Endothelial cell (in vitro differentiated cells): ENCODE data around the gene ABCC8. TPM values are rescaled to one million over a fixed set of nuclear protein-coding genes. Genes with fewer than 3 reads are reported as not detected.

Experiments used
- DNase-seq: peaks from one replicate; pipeline ENCODE4 v3.0.0; 2021; ENCODE audit warnings: low spot score
- H3K27ac Mint-ChIP-seq: one replicate; pipeline ENCODE4 v1.8.0; 2021; ENCODE audit warnings: mixed read lengths, inconsistent platforms; ENCODE audit not compliant: unreplicated experiment
- H3K27me3 Mint-ChIP-seq: one replicate; pipeline ENCODE4 v1.8.0; 2021; ENCODE audit warnings: mild to moderate bottlenecking, moderate library complexity, mixed read lengths, inconsistent platforms; ENCODE audit not compliant: unreplicated experiment
- H3K36me3 Mint-ChIP-seq: one replicate; pipeline ENCODE4 v1.8.0; 2021; ENCODE audit warnings: mild to moderate bottlenecking, low read depth, mixed read lengths, inconsistent platforms; ENCODE audit not compliant: unreplicated experiment
- H3K4me1 Mint-ChIP-seq: one replicate; pipeline ENCODE4 v1.8.0; 2021; ENCODE audit warnings: mild to moderate bottlenecking, mixed read lengths, inconsistent platforms; ENCODE audit not compliant: unreplicated experiment
- H3K4me3 Mint-ChIP-seq: one replicate; pipeline ENCODE4 v1.8.0; 2021; ENCODE audit warnings: mild to moderate bottlenecking, mixed read lengths, inconsistent platforms; ENCODE audit not compliant: unreplicated experiment
- H3K9me3 Mint-ChIP-seq: one replicate; pipeline ENCODE4 v1.8.0; 2021; ENCODE audit warnings: mixed read lengths, inconsistent platforms; ENCODE audit not compliant: unreplicated experiment
- CTCF ChIP-seq: fragments of 200-600 bp; sonication (generic); IDR thresholded peaks from one replicate; pipeline ENCODE4 v1.5.0; 2021; ENCODE audit warnings: antibody characterized with exemption; ENCODE audit not compliant: unreplicated experiment
- total RNA-seq: library from RNA; stranded (reverse); fragmentation: NEBNext Ultra II Directional; extraction: Animal tissue kit (Norgen Biotek cat#: 25700); gene quantifications from one replicate; pipeline ENCODE4 v1.2.1, GENCODE V29; 2021; ENCODE audit not compliant: unreplicated experiment

The ABCC8 gene
- total RNA-seq, 1 donor from 2014 or later, result not detected

DNA sequence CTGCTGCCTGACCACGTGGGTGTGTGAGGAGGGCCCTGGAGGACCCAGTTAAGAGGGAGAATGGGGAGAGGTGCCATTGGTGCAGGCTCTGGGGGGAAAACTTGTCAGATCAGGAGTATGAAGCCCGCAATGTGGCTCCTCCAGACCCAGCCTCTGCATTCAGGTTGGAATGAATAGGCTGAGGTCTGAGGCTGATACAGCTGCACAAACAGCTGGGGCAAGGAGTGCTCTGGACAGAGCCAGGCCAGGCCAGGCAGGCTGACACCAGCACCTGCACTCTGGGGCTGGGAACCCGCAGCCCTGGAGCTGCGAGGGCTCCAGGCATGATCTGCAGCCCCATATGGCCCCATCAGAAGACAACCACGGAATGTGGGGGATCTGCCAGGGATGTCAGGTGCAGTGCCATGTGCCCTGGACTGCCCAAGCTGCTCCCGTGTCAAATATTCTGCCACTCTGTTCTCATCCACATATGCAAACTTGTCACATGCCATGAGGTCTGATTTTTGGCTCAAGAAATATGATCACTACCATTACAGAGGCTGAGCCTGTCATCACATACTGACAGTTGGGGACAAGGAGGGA lies 61.0 kb downstream of the ABCC8 start:
- Mint-ChIP-seq H3K4me3 (no peak overlapping the region), H3K9me3 (no peaks in the 10 kb centered on the region), H3K36me3 (no peaks in the 10 kb centered on the region), H3K4me1 (peaks cover 5% of the 10 kb centered on the region), H3K27me3 (peaks cover 4% of the 10 kb centered on the region), H3K27ac (no peak overlapping the region)
- no peak for TF ChIP-seq CTCF
- DNase-seq, result no peak

DNA sequence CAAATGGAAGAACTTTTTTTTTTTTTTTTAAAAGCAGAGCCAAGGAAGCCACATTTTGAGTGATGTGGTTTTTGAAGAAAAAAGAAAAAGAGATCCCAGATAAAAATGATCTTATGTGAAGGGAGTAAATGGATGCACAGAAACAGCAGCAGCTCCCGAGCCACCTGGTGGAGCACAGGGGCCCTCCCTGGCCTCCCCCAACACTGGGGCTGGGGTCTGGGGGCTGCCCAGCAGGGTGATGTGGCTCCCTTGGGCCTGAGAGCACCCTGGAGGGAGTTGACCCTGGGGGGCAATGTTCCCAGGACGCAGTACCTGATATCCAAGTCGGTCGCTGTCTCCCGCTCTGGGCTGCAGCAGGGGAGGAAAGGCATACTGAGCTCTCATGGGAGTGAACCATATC lies 61.7 kb downstream of the ABCC8 start:
- no peak for DNase-seq
- H3K4me1 Mint-ChIP-seq, result peaks cover 5% of the 10 kb centered on the region
- H3K36me3 Mint-ChIP-seq, result no peaks in the 10 kb centered on the region
- TF ChIP-seq CTCF, result no peak
- no peaks in the 10 kb centered on the region for H3K9me3 Mint-ChIP-seq
- H3K4me3 Mint-ChIP-seq, result no peak overlapping the region
- H3K27me3 Mint-ChIP-seq, result peaks cover 4% of the 10 kb centered on the region
- H3K27ac Mint-ChIP-seq, result no peak overlapping the region

DNA sequence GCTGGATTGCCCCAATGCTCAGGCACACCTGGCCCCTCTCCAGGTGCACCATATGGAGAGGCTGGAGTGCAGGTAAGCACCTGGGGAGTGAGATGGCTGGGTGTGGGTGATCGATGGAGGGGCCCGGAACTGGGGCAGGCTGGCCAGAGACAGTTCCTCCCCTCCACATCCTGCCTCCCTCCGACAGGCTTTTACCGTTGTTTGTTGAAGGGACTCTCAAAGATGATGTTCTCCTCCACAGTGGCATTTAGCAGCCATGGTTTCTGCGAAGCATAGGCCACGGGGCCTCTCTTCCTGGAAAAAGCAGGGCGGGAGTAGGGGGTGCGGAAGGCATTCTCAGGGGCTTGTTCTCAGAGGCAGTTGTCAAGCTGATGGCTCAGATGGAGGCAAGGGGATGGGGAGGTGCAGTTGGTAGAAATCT lies 62.3 kb downstream of the ABCC8 start:
- Mint-ChIP-seq H3K27ac (no peak overlapping the region), H3K4me3 (no peak overlapping the region), H3K27me3 (peaks cover 4% of the 10 kb centered on the region), H3K36me3 (no peaks in the 10 kb centered on the region), H3K9me3 (no peaks in the 10 kb centered on the region), H3K4me1 (peaks cover 5% of the 10 kb centered on the region)
- no peak for DNase-seq
- no peak for TF ChIP-seq CTCF

DNA sequence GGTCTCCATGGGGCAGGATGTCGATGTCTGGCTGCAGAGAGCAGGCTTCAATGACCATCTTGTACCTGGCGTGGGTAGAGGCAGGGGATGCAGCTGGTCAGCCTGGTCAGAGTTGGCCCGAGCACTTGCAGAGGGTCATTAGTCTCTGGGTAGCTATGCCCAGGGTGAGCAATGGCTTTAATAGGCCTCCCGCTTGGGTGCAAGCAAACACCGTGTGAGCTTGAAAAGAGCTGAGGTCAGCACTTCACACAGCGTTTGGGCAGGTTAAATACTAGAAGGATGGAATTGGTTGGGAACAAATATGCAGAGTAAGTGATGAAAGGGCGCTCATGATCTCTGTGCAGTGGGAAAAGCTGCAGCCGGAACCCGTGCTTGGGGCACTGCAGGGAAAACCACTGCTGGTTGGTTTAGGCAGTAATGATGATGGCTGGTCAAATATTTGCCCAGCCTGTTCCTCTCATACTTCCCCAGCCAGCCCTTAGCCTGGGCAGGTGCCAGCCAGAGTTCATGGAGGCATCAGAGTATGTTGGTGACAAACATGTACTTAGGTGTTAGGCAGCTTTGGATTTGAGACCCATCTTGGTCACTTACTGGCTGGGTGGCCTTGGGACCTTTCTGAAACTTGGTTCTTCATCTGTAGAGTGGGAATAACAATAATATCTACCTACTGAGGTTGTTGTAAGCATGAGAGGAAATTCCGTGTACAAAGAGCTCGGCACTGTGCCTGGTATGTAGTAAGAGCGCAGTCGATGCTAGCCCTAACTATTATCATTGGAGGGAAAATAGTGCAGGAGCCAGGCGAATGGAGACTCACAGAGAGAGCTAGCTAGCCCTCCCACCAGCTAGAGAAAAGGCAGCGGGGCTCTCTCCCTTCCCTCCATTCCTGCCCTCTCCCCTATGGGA lies 63.0 kb downstream of the ABCC8 start:
- TF ChIP-seq CTCF, result no peak
- DNase-seq, result no peak
- no peak overlapping the region for H3K4me3 Mint-ChIP-seq
- no peaks in the 10 kb centered on the region for H3K36me3 Mint-ChIP-seq
- peaks cover 4% of the 10 kb centered on the region for H3K27me3 Mint-ChIP-seq
- H3K27ac Mint-ChIP-seq, result no peak overlapping the region
- H3K9me3 Mint-ChIP-seq, result no peaks in the 10 kb centered on the region
- peaks cover 5% of the 10 kb centered on the region for H3K4me1 Mint-ChIP-seq
